Activated gamma-delta T cell (primary cell): ENCODE measurements around the gene FCGBP.
"Not testable (repeated sequence)": the region's sequence is repeated elsewhere in the genome, so short reads cannot be mapped to it uniquely, and the experiment has no call there.

Experiments used
- DNase-seq: peaks from one replicate; lab custom pipeline; 2025; lab: John Stamatoyannopoulos, UW

The FCGBP gene

DNA sequence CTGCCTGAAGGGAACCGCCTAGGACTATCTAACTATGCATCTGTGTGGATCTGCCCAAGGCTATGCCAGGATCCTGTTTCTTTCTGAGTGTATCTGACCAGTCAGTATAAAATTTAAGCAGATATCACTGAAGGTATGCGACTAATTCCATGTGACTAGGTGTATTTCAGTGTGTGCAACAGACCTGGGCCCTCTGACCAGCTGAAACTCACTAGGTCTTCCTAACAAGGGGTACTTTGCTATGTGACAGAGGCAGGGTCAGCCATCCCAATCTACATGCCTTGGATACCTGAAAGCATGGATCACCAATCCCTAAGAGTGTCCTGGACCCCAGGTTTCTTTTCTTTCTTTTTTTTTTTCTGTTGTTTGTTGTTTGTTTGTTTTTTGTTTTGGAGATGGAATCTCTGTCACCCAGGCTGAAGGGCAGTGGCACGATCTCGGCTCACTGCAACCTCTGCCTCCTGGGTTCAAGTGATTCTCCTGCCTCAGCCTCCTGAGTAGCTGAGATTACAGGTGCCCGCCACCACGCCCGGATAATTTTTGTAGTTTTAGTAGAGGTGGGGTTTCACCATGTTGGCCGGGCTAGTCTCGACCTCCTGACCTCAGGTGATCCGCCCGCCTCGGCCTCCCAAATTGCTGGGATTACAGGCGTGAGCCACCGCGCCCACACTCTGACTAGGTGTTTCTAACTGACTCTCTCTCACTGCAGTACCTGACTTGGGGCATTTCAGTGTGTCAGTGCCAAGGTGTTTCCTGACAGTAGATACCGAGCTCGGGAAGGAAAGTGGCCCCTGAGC is 43.5 kb downstream of the FCGBP start:
- DNase-seq = no peak

DNA sequence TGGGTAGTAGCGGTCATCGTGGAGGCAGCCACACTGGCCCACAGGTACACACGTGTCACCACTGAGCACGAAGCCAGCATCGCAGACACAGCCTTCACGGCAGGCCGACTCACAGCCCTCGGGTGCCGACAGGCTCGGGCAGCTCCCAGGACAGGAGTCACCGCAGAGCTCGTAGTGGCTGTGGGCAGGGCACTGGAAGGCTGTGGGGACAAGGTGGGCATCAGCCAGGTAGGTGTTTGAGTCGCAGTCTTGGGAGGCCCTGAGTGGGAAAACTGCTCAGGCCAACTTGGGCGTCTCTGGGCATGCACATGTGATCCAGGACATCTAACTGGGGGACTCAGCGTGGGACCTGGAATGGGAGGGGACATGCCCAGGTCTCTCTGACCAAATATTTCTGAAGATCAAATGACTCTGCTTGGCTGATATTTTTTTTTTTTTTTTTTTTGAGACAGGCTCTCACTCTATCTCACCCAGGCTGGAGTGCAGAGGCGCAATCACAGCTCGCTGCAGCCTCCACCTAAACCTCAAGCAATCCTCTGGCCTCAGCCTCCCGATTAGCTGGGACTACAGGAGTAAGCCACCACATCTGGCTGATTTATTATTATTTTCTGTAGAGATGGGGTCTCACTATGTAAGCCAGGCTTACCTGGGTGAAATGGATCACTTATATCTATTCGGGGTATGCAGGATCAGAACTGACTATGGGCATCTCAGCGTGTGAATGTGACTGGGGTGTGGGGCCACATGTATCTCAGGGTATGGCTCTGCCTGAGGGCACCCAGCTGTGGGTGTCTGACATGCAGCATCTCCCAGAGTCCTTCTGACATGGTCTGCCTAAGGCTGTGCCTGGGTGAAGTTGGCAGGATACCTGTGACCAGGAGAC is 44.3 kb downstream of the FCGBP start:
- DNase-seq = not testable (repeated sequence)

DNA sequence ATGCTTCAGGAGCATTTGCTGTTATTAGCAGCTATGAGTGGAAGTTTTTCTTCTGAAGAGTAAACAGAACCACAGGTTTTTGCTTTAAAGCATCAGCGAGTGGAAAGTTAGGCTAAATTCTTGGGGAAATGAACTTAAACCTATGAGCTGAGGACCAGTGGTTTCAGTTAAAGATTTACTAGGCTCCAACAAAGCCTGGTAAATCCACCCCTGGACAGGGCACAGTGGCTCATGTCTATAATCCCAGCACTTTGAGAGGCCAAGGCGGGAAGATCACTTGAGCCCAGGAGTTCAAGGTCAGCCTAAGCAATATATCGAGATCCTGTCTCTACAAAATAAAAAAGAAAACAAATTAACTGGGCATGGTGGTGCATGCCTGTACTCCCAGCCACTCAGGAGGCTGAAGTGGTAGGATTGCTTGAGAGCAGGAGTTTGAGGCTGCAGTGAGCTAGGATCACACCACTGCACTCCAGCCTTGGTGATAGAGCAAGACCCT is 46.9 kb downstream of the FCGBP start:
- DNase-seq = not testable (repeated sequence)

DNA sequence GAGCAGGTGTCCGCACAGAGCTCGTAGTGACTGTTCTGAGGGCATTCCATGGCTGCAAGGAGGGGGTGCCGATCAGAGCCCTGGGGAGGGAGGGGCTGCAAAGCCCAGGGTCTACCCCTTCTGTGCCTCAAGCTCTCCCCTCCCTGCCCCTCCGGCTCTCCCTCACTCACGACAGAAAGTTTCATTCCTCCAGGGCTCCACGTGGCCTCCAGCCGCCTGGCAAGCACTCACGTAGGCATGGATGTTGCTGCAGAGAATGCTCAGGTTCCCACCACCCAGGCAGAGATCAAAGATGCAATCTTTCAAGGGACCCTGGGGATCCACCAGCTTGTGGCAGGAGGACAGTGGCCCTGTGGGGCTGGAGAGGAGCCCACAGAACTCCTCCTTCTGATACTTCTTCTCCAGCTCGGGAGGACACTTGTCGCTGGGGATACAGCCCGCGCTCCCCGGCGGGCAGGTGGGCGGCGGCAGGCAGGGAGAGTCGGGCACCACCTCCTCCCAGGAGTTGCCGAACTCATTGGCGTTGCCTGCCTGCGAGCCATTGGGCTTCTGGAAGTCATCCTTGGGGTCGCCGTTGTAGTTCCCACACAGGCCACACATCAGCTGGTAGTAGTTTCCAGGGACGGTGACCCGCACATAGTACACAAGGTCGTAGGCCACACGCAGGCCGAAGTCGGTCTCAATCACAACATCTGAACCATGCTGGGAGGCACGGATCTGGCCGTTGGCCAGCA is 48.4 kb downstream of the FCGBP start:
- not testable (repeated sequence) for DNase-seq

DNA sequence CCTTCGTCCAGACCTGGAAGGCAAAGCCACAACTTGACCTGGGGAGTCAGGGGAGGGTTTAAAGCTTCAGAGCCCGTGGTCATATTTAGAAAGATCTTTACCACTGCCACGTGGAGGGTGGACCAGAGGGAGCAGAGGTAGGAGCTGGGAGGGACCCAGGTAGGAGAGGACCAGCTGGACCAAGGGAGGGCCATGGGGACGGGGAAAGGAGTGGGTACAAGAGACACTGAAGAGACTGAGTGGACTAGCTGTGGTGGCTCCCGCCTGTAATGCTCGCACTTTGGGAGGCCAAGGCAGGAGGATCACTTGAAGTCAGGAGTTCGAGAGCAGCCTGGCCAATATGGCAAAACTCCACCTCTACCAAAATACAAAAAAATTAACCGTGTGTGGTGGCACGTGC is 49.7 kb downstream of the FCGBP start:
- DNase-seq = not testable (repeated sequence)
